Measurements from ENCODE around the gene ZNF784.

Gene ZNF784

GRCh38 chr19:55654868-55655647 lies 30.7 kb upstream of the ZNF784 start, which contains the start of gene U2AF2:
TSS of gene U2AF2 (plus strand) at chr19:55655035. CDS start at chr19:55655105, 70 bp downstream.
- H3K9ac ChIP-seq (ENCODE audit: low read length): peak within 1 kb of the TSS; percentile 100
- DNase-seq (ENCODE audit: low read depth): peak; percentile 98
- H3K4me1 ChIP-seq (ENCODE audit: control insufficient read depth, insufficient read depth, low read length): peaks cover 33% of the 10 kb centered on the region
- no peaks in the 10 kb centered on the region for H3K9me3 ChIP-seq (ENCODE audit: control insufficient read depth, low read length)
- no peaks in the 10 kb centered on the region for H3K27me3 ChIP-seq (replicated peaks; ENCODE audit: control insufficient read depth, insufficient read depth, low read length)
- peaks cover 4% of the 10 kb centered on the region for H3K36me3 ChIP-seq (ENCODE audit: control insufficient read depth, insufficient read depth, low read length, severe bottlenecking)
- H3K4me3 ChIP-seq (ENCODE audit: low read length): peak within 1 kb of the TSS; percentile 94

DNA sequence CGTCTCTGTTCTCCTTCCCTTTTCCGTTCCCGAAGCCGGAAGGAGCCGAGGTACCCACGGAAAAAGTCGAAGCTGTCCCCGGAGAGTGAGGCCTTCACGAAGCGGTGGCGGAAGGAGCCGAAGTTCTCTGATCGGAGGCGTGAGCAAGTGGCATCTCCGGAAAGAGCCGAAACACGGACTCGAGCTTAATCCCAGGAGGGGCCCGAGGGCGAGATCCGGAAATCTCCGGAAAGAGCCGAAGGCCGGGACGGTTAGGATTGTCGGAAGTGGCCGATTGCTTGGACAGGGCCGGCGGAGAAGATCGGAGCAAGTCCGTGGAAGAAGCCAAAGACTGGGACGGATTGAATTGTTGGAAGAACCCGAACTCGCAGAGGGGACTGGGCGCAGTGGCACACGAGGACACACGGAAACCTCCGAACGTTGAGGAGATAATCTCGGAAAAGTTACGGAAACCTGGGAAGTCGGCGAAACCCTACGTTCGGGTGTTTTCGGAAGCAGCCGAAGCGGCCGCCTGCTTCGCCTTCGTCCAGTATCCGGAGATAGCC lies 30.0 kb upstream of the ZNF784 start:
- no peaks in the 10 kb centered on the region for H3K9me3 ChIP-seq (ENCODE audit: control insufficient read depth, low read length)
- H3K9ac ChIP-seq (ENCODE audit: low read length): peak overlapping the region; percentile 100
- peak overlapping the region; percentile 94 for H3K4me3 ChIP-seq (ENCODE audit: low read length)
- peaks cover 34% of the 10 kb centered on the region for H3K4me1 ChIP-seq (ENCODE audit: control insufficient read depth, insufficient read depth, low read length)
- H3K36me3 ChIP-seq (ENCODE audit: control insufficient read depth, insufficient read depth, low read length, severe bottlenecking): peaks cover 4% of the 10 kb centered on the region
- no peaks in the 10 kb centered on the region for H3K27me3 ChIP-seq (replicated peaks; ENCODE audit: control insufficient read depth, insufficient read depth, low read length)
- DNase-seq (ENCODE audit: low read depth): peak; percentile 100

GRCh38 chr19:55653651-55654322 lies 29.4 kb upstream of the ZNF784 start:
- Histone ChIP-seq H3K36me3 (ENCODE audit: control insufficient read depth, insufficient read depth, low read length, severe bottlenecking) (peaks cover 4% of the 10 kb centered on the region), H3K4me3 (ENCODE audit: low read length) (peak overlapping the region; percentile 94), H3K9me3 (ENCODE audit: control insufficient read depth, low read length) (no peaks in the 10 kb centered on the region), H3K9ac (ENCODE audit: low read length) (peak overlapping the region; percentile 100), H3K4me1 (ENCODE audit: control insufficient read depth, insufficient read depth, low read length) (peaks cover 37% of the 10 kb centered on the region), H3K27me3 (replicated peaks; ENCODE audit: control insufficient read depth, insufficient read depth, low read length) (no peaks in the 10 kb centered on the region)
- DNase-seq (ENCODE audit: low read depth): peak; percentile 99

GRCh38 chr19:55652311-55653128 lies 28.2 kb upstream of the ZNF784 start:
- no peaks in the 10 kb centered on the region for H3K27me3 ChIP-seq (replicated peaks; ENCODE audit: control insufficient read depth, insufficient read depth, low read length)
- H3K9ac ChIP-seq (ENCODE audit: low read length): no peak overlapping the region
- DNase-seq (ENCODE audit: low read depth): no peak
- peaks cover 31% of the 10 kb centered on the region for H3K4me1 ChIP-seq (ENCODE audit: control insufficient read depth, insufficient read depth, low read length)
- no peaks in the 10 kb centered on the region for H3K9me3 ChIP-seq (ENCODE audit: control insufficient read depth, low read length)
- H3K36me3 ChIP-seq (ENCODE audit: control insufficient read depth, insufficient read depth, low read length, severe bottlenecking): peaks cover 4% of the 10 kb centered on the region
- no peak overlapping the region for H3K4me3 ChIP-seq (ENCODE audit: low read length)

DNA sequence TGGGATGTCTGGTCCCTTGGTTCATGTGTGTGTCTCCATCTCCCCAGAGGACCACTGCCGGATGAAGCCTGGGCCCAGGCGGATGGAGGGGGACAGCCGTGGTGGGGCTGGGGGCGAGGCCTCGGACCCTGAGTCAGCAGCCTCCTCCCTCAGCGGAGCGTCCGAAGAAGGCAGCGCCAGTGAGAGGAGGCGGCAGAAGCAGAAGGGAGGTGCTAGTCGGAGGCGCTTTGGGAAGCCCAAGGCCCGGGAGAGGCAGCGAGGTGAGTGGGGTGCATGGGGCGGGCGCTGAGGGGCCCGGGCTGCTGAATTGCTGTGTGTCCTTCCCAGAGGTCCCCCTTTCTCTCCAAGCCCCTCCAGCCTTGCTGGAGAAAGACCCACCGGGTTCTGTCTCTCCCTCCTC lies 26.9 kb upstream of the ZNF784 start:
- H3K9ac ChIP-seq (ENCODE audit: low read length): no peak overlapping the region
- H3K36me3 ChIP-seq (ENCODE audit: control insufficient read depth, insufficient read depth, low read length, severe bottlenecking): peaks cover 4% of the 10 kb centered on the region
- peaks cover 24% of the 10 kb centered on the region for H3K4me1 ChIP-seq (ENCODE audit: control insufficient read depth, insufficient read depth, low read length)
- no peak for DNase-seq (ENCODE audit: low read depth)
- no peaks in the 10 kb centered on the region for H3K27me3 ChIP-seq (replicated peaks; ENCODE audit: control insufficient read depth, insufficient read depth, low read length)
- no peaks in the 10 kb centered on the region for H3K9me3 ChIP-seq (ENCODE audit: control insufficient read depth, low read length)
- no peak overlapping the region for H3K4me3 ChIP-seq (ENCODE audit: low read length)

DNA sequence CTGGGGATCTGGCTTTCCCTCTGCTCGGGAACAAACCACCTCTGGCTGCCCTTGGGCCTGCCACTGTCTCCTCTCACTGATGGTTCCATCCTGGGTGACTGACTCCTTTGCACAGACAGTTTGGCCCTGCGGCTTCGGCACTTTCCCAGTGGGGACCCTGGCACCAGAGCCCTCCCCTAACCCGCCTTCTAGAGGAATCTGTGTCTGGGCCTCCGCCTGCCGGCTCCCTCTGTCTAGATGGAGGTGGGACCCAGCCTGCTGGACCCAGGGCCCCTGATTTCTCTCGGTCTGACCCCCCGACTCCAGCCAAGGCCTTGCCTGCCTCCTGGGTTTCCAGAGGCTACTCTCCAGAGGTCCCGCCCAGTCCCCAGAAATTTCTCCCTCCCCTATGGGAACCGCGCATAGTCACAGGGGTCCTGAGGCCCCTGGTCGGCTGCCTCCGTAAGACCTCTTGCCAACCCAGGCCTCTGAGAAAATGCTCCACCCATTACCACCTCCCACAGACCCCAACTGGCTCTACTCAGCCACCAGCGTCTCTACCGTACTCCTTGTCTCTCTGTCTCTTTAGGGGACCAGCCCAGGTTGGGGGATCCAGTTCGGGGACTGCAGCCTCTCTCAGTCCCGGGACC lies 26.4 kb upstream of the ZNF784 start:
- DNase-seq (ENCODE audit: low read depth): no peak
- Histone ChIP-seq H3K9me3 (ENCODE audit: control insufficient read depth, low read length) (no peaks in the 10 kb centered on the region), H3K27me3 (replicated peaks; ENCODE audit: control insufficient read depth, insufficient read depth, low read length) (no peaks in the 10 kb centered on the region), H3K4me3 (ENCODE audit: low read length) (no peak overlapping the region), H3K36me3 (ENCODE audit: control insufficient read depth, insufficient read depth, low read length, severe bottlenecking) (peaks cover 4% of the 10 kb centered on the region), H3K9ac (ENCODE audit: low read length) (no peak overlapping the region), H3K4me1 (ENCODE audit: control insufficient read depth, insufficient read depth, low read length) (peaks cover 19% of the 10 kb centered on the region)

DNA sequence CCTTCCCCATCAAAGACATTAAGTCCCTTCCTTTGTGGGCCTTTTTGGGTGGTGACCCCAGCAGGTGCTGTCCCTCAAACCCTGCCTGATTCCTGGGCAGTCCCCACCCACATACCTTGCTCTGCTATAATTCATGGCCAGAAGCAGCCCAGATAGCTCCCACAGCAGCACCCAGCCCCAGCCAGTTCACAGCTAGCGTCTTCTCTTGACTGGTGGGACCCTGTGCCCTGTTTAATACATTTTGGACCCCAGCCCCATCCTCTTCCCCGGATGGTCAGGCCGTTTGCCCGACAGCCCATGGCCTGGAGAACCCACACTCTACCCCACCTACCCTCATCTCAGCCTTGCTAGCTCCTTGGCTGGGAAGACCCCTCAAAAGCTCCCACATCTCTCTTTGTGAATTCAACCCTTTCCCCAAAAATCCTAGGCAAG lies 25.8 kb upstream of the ZNF784 start:
- DNase-seq (ENCODE audit: low read depth): no peak
- H3K9me3 ChIP-seq (ENCODE audit: control insufficient read depth, low read length): no peaks in the 10 kb centered on the region
- H3K4me3 ChIP-seq (ENCODE audit: low read length): no peak overlapping the region
- peaks cover 19% of the 10 kb centered on the region for H3K4me1 ChIP-seq (ENCODE audit: control insufficient read depth, insufficient read depth, low read length)
- H3K9ac ChIP-seq (ENCODE audit: low read length): no peak overlapping the region
- H3K27me3 ChIP-seq (replicated peaks; ENCODE audit: control insufficient read depth, insufficient read depth, low read length): no peaks in the 10 kb centered on the region
- peaks cover 10% of the 10 kb centered on the region for H3K36me3 ChIP-seq (ENCODE audit: control insufficient read depth, insufficient read depth, low read length, severe bottlenecking)

GRCh38 chr19:55649268-55650125 lies 25.1 kb upstream of the ZNF784 start:
- Histone ChIP-seq H3K4me3 (ENCODE audit: low read length) (peak overlapping the region; percentile 89), H3K9ac (ENCODE audit: low read length) (peak overlapping the region; percentile 95), H3K9me3 (ENCODE audit: control insufficient read depth, low read length) (no peaks in the 10 kb centered on the region), H3K36me3 (ENCODE audit: control insufficient read depth, insufficient read depth, low read length, severe bottlenecking) (peaks cover 16% of the 10 kb centered on the region), H3K27me3 (replicated peaks; ENCODE audit: control insufficient read depth, insufficient read depth, low read length) (no peaks in the 10 kb centered on the region), H3K4me1 (ENCODE audit: control insufficient read depth, insufficient read depth, low read length) (peaks cover 26% of the 10 kb centered on the region)
- DNase-seq (ENCODE audit: low read depth): no peak

DNA sequence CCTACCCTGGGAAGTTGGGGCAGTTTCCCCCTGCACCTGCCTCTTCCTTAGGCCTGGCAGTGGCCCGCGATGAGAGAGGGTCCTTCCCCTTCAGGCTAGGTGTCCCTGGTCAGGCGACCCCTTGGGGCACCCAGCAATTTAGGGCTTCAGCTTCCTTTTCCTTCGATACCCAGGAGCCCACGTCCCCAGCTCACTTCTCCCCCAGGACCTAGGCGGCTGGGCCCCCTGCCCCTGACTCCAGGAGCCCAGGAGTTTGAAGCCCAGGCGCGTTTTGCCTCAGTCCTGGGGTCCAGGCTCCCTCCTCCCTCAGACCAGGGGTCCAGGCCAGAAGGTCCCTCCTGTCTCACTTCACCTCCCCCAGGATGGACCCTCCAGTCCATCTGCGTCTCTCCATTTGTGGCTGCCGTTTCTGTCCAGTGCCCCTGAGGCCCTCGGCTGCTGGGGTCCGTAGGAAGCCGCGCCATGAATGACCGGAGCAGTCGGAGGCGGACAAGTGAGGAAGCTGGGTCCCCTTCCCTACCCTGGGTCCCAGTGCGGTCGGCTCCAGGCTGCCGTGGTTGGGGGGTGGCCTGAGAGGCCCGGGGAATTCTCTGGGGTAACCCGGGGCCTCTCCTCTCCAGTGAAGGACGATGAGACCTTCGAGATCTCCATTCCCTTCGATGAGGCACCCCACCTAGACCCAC lies 24.4 kb upstream of the ZNF784 start:
- H3K36me3 ChIP-seq (ENCODE audit: control insufficient read depth, insufficient read depth, low read length, severe bottlenecking): peaks cover 17% of the 10 kb centered on the region
- H3K9ac ChIP-seq (ENCODE audit: low read length): peak overlapping the region; percentile 95
- no peaks in the 10 kb centered on the region for H3K9me3 ChIP-seq (ENCODE audit: control insufficient read depth, low read length)
- peak overlapping the region; percentile 89 for H3K4me3 ChIP-seq (ENCODE audit: low read length)
- no peaks in the 10 kb centered on the region for H3K27me3 ChIP-seq (replicated peaks; ENCODE audit: control insufficient read depth, insufficient read depth, low read length)
- peaks cover 30% of the 10 kb centered on the region for H3K4me1 ChIP-seq (ENCODE audit: control insufficient read depth, insufficient read depth, low read length)
- no peak for DNase-seq (ENCODE audit: low read depth)
